Spinal cord (tissue), 10 donors: ENCODE measurements around the gene ATP6V0E1. TPM values are rescaled to one million over a fixed set of nuclear protein-coding genes. Genes with fewer than 3 reads are reported as not detected.

ENCODE experiments used
- DNase-seq, 6 donors: peaks; one replicate each; pipeline versions ENCODE4 v3.0.0 to v3.0.0-alpha.2; 2013 to 2015; ENCODE audit warnings: low spot score in 6 of 6, low read depth in 4 of 6
- H3K27ac ChIP-seq: one replicate; pipeline ENCODE4 v1.5.1; 2013; ENCODE audit warnings: low read depth, low read length, control low read depth
- H3K27me3 ChIP-seq: one replicate; pipeline ENCODE4 v1.6.1; 2013; ENCODE audit warnings: low read length; ENCODE audit not compliant: control insufficient read depth, insufficient read depth
- H3K36me3 ChIP-seq: one replicate; pipeline ENCODE4 v1.6.1; 2013; ENCODE audit warnings: low read length; ENCODE audit not compliant: control insufficient read depth, insufficient read depth
- H3K4me1 ChIP-seq: one replicate; pipeline ENCODE4 v1.6.1; 2013; ENCODE audit warnings: low read length; ENCODE audit not compliant: control insufficient read depth, insufficient read depth
- H3K4me3 ChIP-seq: one replicate; pipeline ENCODE4 v1.5.1; 2013; ENCODE audit warnings: low read depth, low read length, control low read depth
- H3K9me3 ChIP-seq: one replicate; pipeline ENCODE4 v1.6.1; 2013; ENCODE audit warnings: low read length; ENCODE audit not compliant: control insufficient read depth, insufficient read depth
- WGBS: methylation state at CpG from one replicate; pipeline ENCODE4 v1.1.5; 2013; ENCODE audit warnings: missing lambda C conversion rate; ENCODE audit not compliant: insufficient coverage; 5-methylcytosine and 5-hydroxymethylcytosine counted together
- polyA plus RNA-seq, 2 donors: library from polyadenylated mRNA; unstranded; fragments of 120-200 nt; gene quantifications; one replicate each; pipeline ENCODE4 v1.2.1, GENCODE V29; 2013; ENCODE audit not compliant: insufficient read length in 2 of 2
- small RNA-seq: library from RNA; depleted of rRNA; stranded (forward); fragments of <200 nt; gene quantifications from one replicate; pipeline ENCODE3, GENCODE V24; 2014; ENCODE audit warnings: low replicate concordance
- total RNA-seq, 2 donors: library from RNA; depleted of rRNA in 1 of 2; stranded (reverse); fragments of 120-200 nt in 1 of 2; fragments of >200 nt in 1 of 2; gene quantifications; one replicate each; pipeline versions ENCODE4 v1.2.3 to v1.2.4, GENCODE V29; 2013 to 2014
- donor health status: healthy.

Gene ATP6V0E1
- total and polyA plus RNA-seq, 4 donors: 127 to 198 (median 134) TPM

DNA sequence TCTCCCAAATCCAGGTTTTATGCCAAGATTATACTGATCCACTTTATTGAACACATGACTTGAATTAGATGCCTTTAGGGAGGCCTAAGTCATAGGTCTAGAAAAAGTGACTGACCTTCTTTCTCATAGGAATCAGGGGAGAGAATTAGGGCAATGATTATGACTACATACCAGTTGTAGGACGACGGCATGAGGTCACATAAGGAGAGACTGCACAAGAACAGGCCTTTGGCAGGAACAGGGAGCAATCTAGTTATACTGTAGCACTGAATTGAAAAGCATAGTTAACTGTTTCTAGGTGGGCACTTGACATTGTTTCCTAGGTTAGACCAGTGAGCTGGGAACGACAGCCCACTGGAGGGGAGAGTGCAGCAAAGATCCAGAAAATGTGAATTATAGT, 95.3 kb downstream of the ATP6V0E1 start:
- no peak overlapping the region for H3K4me3 ChIP-seq

More for the DNA sequence above, 95.3 kb downstream of the ATP6V0E1 start:
- no peak overlapping the region for H3K27ac ChIP-seq
- H3K9me3 ChIP-seq: no peaks in the 10 kb centered on the region
- no peaks in the 10 kb centered on the region for H3K36me3 ChIP-seq
- no peaks in the 10 kb centered on the region for H3K4me1 ChIP-seq
- DNase-seq: no peak
- 81% methylated on average over 3 of the region's 3 CpGs for WGBS
- no peaks in the 10 kb centered on the region for H3K27me3 ChIP-seq

Small RNA genes lying within 50 kb of the gene (small RNA-seq; reads per million reads assigned to genes)
- not detected for gene RF00019
- gene SNORA74B: 29.5 reads per million, percentile 97 among the genes with 10 or more reads in this experiment

Other genes starting within 250 kb of the ATP6V0E1 start
- 100 to 1,000 TPM; 141 to 170 TPM for gene DUSP1, start 212.6 kb upstream of the ATP6V0E1 start, total RNA-seq
- 10 to 100 TPM; 31.3 to 73.8 TPM for gene DUSP1, start 212.6 kb upstream of the ATP6V0E1 start, polyA plus RNA-seq
- 10 to 100 TPM; 46.2 to 86.9 TPM for gene ERGIC1, start 149.5 kb upstream of the ATP6V0E1 start, total RNA-seq
- gene ERGIC1, start 149.5 kb upstream of the ATP6V0E1 start, polyA plus RNA-seq: 100 to 1,000 TPM in 1 of 2 donors, 10 to 100 TPM in 1; 90.3 to 110 TPM
- 10 to 100 TPM; 25.6 to 52.6 TPM for gene RPL26L1, start 24.3 kb upstream of the ATP6V0E1 start, total RNA-seq
- 10 to 100 TPM; 66.0 to 67.9 TPM for gene RPL26L1, start 24.3 kb upstream of the ATP6V0E1 start, polyA plus RNA-seq
- gene CREBRF, start 72.6 kb downstream of the ATP6V0E1 start, total RNA-seq: 10 to 100 TPM; 32.5 to 36.6 TPM
- 10 to 100 TPM in 1 of 2 donors, 1 to 10 TPM in 1; 8.7 to 11.1 TPM for gene CREBRF, start 72.6 kb downstream of the ATP6V0E1 start, polyA plus RNA-seq
- gene BNIP1, start 160.8 kb downstream of the ATP6V0E1 start, total RNA-seq: 10 to 100 TPM; 17.5 to 19.2 TPM
- 10 to 100 TPM; 20.1 to 20.5 TPM for gene BNIP1, start 160.8 kb downstream of the ATP6V0E1 start, polyA plus RNA-seq